ENCODE data around the gene TRRAP. TPM values are rescaled to one million over a fixed set of nuclear protein-coding genes. Genes with fewer than 3 reads are reported as not detected.

The TRRAP gene
- total and polyA plus RNA-seq, 2 experiments from 2014 or later, result 14.9 to 58.7 TPM

- TF ChIP-seq ETS1 (IDR thresholded peaks at IDR 0.05) (no peak), STAT1 (IDR thresholded peaks at IDR 0.05; ENCODE audit: unreplicated experiment) (no peak), EZH2 (IDR thresholded peaks at IDR 0.05; ENCODE audit: low read depth, unreplicated experiment) (no peak), CREB1 (CRISPR knock-in tag; IDR thresholded peaks at IDR 0.05; ENCODE audit: low read depth) (no peak), NANOG (IDR thresholded peaks at IDR 0.05; ENCODE audit: borderline replicate concordance) (no peak), EZH2phosphoT487 (IDR thresholded peaks at IDR 0.05; ENCODE audit: unreplicated experiment) (no peak), POLR2AphosphoS5 (IDR thresholded peaks at IDR 0.05; ENCODE audit: low read depth) (no peak), ZNF114 (CRISPR knock-in tag; IDR thresholded peaks at IDR 0.05) (no peak)
- TF ChIP-seq, protein P1, sequence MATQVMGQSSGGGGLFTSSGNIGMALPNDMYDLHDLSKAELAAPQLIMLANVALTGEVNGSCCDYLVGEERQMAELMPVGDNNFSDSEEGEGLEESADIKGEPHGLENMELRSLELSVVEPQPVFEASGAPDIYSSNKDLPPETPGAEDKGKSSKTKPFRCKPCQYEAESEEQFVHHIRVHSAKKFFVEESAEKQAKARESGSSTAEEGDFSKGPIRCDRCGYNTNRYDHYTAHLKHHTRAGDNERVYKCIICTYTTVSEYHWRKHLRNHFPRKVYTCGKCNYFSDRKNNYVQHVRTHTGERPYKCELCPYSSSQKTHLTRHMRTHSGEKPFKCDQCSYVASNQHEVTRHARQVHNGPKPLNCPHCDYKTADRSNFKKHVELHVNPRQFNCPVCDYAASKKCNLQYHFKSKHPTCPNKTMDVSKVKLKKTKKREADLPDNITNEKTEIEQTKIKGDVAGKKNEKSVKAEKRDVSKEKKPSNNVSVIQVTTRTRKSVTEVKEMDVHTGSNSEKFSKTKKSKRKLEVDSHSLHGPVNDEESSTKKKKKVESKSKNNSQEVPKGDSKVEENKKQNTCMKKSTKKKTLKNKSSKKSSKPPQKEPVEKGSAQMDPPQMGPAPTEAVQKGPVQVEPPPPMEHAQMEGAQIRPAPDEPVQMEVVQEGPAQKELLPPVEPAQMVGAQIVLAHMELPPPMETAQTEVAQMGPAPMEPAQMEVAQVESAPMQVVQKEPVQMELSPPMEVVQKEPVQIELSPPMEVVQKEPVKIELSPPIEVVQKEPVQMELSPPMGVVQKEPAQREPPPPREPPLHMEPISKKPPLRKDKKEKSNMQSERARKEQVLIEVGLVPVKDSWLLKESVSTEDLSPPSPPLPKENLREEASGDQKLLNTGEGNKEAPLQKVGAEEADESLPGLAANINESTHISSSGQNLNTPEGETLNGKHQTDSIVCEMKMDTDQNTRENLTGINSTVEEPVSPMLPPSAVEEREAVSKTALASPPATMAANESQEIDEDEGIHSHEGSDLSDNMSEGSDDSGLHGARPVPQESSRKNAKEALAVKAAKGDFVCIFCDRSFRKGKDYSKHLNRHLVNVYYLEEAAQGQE (IDR thresholded peaks at IDR 0.05; ENCODE audit: unreplicated experiment), result no peak
Measured at GRCh38 chr7:98874942-98875341, 3.4 kb upstream of the TRRAP start (continued).

GRCh38 chr7:98875501-98875900, 2.8 kb upstream of the TRRAP start:
- Histone ChIP-seq H3K36me3 (ENCODE audit: insufficient read depth) (no peaks in the 10 kb centered on the region; the same call in 1 of the 2 replicates), H3K4me1 (ENCODE audit: insufficient read depth) (peaks cover 7% of the 10 kb centered on the region), H3F3A (replicated peaks; ENCODE audit: low read depth) (no peaks in the 10 kb centered on the region), H3K79me2 (replicated peaks; ENCODE audit: insufficient read depth) (peaks cover 16% of the 10 kb centered on the region), H4K20me1 (replicated peaks; ENCODE audit: insufficient read depth) (peaks cover 7% of the 10 kb centered on the region; the same call in 1 of the 2 replicates), H3K9me2 (ENCODE audit: insufficient read depth) (no peaks in the 10 kb centered on the region), H2AFZ (no peak overlapping the region), H3K27me3 (ENCODE audit: insufficient read depth) (peaks cover 10% of the 10 kb centered on the region; the same call in 1 of the 2 replicates), H3K4me3 (no peak overlapping the region), H3K4me2 (no peak overlapping the region), H3K27ac (ENCODE audit: low read depth) (no peak overlapping the region)
- Mint-ChIP-seq H3K27ac (no peak overlapping the region), H3K4me1 (peaks cover 14% of the 10 kb centered on the region; the same call in 2 of the 3 replicates), H3K27me3 (ENCODE audit: insufficient read depth, low read depth, poor library complexity) (peaks cover 9% of the 10 kb centered on the region), H3K4me3 (no peak overlapping the region), H3K36me3 (ENCODE audit: low read depth) (peaks cover under 1% of the 10 kb centered on the region; the same call in 1 of the 3 replicates), H3K9me3 (no peaks in the 10 kb centered on the region)
- no peak for DNase-seq (ENCODE audit: low spot score)
- no peak for ATAC-seq
- TF ChIP-seq NANOG (IDR thresholded peaks at IDR 0.05; ENCODE audit: borderline replicate concordance) (no peak), ZNF331 (CRISPR knock-in tag; IDR thresholded peaks at IDR 0.05; ENCODE audit: low read depth) (no peak), STAT1 (IDR thresholded peaks at IDR 0.05; ENCODE audit: unreplicated experiment) (no peak), EZH2 (IDR thresholded peaks at IDR 0.05; ENCODE audit: low read depth, unreplicated experiment) (no peak), POLR2AphosphoS5 (IDR thresholded peaks at IDR 0.05; ENCODE audit: low read depth) (no peak), JUNB (IDR thresholded peaks at IDR 0.05; ENCODE audit: unreplicated experiment) (no peak)
- TF ChIP-seq, protein P1 (IDR thresholded peaks at IDR 0.05; ENCODE audit: unreplicated experiment), result no peak
- TF ChIP-seq, protein P2, sequence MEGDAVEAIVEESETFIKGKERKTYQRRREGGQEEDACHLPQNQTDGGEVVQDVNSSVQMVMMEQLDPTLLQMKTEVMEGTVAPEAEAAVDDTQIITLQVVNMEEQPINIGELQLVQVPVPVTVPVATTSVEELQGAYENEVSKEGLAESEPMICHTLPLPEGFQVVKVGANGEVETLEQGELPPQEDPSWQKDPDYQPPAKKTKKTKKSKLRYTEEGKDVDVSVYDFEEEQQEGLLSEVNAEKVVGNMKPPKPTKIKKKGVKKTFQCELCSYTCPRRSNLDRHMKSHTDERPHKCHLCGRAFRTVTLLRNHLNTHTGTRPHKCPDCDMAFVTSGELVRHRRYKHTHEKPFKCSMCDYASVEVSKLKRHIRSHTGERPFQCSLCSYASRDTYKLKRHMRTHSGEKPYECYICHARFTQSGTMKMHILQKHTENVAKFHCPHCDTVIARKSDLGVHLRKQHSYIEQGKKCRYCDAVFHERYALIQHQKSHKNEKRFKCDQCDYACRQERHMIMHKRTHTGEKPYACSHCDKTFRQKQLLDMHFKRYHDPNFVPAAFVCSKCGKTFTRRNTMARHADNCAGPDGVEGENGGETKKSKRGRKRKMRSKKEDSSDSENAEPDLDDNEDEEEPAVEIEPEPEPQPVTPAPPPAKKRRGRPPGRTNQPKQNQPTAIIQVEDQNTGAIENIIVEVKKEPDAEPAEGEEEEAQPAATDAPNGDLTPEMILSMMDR (conservative IDR thresholded peaks at IDR 0.05; ENCODE audit: low read depth in 2 of 2), result no peak

Measured in GM23338 (cell line).